Epithelial cell of esophagus (primary cell): ENCODE data around the gene AJUBA.

Experiments used
- DNase-seq: peaks from one replicate; pipeline ENCODE4 v3.0.0; 2010; ENCODE audit warnings: low read depth
- H3K4me3 ChIP-seq: 2 replicates; pipeline ENCODE4 v1.5.1; 2011; ENCODE audit warnings: mild to moderate bottlenecking, low read length, control low read depth
- TF ChIP-seq, protein P1 (sequence below): IDR thresholded peaks from 2 replicates; pipeline ENCODE4 v1.5.1; 2011; ENCODE audit warnings: low read depth, mild to moderate bottlenecking, low read length, control low read depth, inconsistent platforms; ENCODE audit not compliant: insufficient read depth; ENCODE audit errors: missing control alignments

The AJUBA gene

GRCh38 chr14:22923746-22924145 lies 58.6 kb downstream of the AJUBA start:
- no peak for DNase-seq
- TF ChIP-seq, protein P1, sequence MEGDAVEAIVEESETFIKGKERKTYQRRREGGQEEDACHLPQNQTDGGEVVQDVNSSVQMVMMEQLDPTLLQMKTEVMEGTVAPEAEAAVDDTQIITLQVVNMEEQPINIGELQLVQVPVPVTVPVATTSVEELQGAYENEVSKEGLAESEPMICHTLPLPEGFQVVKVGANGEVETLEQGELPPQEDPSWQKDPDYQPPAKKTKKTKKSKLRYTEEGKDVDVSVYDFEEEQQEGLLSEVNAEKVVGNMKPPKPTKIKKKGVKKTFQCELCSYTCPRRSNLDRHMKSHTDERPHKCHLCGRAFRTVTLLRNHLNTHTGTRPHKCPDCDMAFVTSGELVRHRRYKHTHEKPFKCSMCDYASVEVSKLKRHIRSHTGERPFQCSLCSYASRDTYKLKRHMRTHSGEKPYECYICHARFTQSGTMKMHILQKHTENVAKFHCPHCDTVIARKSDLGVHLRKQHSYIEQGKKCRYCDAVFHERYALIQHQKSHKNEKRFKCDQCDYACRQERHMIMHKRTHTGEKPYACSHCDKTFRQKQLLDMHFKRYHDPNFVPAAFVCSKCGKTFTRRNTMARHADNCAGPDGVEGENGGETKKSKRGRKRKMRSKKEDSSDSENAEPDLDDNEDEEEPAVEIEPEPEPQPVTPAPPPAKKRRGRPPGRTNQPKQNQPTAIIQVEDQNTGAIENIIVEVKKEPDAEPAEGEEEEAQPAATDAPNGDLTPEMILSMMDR = no peak
- H3K4me3 ChIP-seq = no peak overlapping the region

DNA sequence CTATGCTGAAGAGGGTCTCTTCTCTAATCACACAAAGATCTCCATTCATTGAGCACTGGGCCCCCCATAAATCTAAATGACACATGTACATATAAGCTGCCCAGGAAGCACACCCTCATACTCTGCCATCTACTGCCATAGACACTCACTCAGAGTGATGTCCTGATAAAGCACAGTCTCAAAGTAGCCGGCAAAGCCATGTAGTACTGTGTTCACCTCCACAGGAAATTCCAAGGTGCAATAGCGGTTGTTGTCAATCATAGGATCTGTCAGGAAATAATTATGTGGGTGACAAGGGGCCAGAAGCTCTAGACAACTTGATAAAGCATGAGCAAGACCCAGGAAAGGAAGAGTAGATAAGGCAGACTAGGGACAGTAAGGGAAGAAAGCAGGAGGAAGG lies 60.1 kb downstream of the AJUBA start:
- H3K4me3 ChIP-seq = no peak overlapping the region
- DNase-seq = no peak
- TF ChIP-seq, protein P1 = no peak
